GM20000 (cell line): ENCODE data around the gene TTC36.

Experiments used
- DNase-seq: peaks from one replicate; pipeline ENCODE4 v3.0.0; 2012; ENCODE audit warnings: low spot score
- CTCF ChIP-seq: IDR thresholded peaks from 2 replicates; pipeline ENCODE4 v1.5.1; 2012; ENCODE audit warnings: mild to moderate bottlenecking, control low read depth; ENCODE audit errors: extremely low read depth, missing control alignments

Gene TTC36

GRCh38 chr11:118544647-118545010, 17.4 kb downstream of the TTC36 start:
- no peak for TF ChIP-seq CTCF
- DNase-seq = no peak

GRCh38 chr11:118545533-118545932, 18.3 kb downstream of the TTC36 start:
- TF ChIP-seq CTCF = no peak

GRCh38 chr11:118547132-118547531, 19.9 kb downstream of the TTC36 start:
- no peak for TF ChIP-seq CTCF
- DNase-seq = no peak

More at GRCh38 chr11:118545533-118545932, 18.3 kb downstream of the TTC36 start:
- DNase-seq = no peak

GRCh38 chr11:118552341-118552740, 25.1 kb downstream of the TTC36 start:
- no peak for TF ChIP-seq CTCF
- no peak for DNase-seq

GRCh38 chr11:118560806-118561205, 33.5 kb downstream of the TTC36 start:
- no peak for DNase-seq
- no peak for TF ChIP-seq CTCF

- DNase-seq = no peak
- no peak for TF ChIP-seq CTCF
Observed at GRCh38 chr11:118565051-118565450, 37.8 kb downstream of the TTC36 start.

GRCh38 chr11:118569670-118570069, 42.4 kb downstream of the TTC36 start:
- DNase-seq = no peak
- TF ChIP-seq CTCF = no peak
